Measurements from ENCODE around the gene SDK1.

SDK1 gene

DNA sequence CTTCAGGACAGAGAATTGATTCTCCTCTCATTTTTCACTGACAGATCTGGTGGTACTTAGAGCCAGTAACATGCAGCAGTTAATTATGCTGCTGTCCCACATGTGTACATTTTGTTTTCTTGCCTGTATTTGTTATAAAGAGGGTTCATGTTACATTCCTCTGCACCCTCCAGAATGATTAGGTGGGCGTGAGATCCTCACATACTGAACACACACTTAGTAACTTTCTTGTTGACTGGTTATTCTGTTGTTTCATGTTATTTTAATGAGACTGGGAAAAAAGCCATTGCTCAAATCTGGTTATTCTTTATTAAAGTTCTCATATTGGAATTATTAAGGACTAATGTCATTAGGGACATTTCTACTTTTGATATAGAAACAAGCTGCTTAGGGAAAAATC lies 409.1 kb downstream of the SDK1 start:
- no peak for DNase-seq (ENCODE audit: extremely low read depth, low read depth)
- TF ChIP-seq, protein P1, sequence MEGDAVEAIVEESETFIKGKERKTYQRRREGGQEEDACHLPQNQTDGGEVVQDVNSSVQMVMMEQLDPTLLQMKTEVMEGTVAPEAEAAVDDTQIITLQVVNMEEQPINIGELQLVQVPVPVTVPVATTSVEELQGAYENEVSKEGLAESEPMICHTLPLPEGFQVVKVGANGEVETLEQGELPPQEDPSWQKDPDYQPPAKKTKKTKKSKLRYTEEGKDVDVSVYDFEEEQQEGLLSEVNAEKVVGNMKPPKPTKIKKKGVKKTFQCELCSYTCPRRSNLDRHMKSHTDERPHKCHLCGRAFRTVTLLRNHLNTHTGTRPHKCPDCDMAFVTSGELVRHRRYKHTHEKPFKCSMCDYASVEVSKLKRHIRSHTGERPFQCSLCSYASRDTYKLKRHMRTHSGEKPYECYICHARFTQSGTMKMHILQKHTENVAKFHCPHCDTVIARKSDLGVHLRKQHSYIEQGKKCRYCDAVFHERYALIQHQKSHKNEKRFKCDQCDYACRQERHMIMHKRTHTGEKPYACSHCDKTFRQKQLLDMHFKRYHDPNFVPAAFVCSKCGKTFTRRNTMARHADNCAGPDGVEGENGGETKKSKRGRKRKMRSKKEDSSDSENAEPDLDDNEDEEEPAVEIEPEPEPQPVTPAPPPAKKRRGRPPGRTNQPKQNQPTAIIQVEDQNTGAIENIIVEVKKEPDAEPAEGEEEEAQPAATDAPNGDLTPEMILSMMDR (IDR thresholded peaks at IDR 0.05; ENCODE audit: low read depth, low read length) = no peak

DNA sequence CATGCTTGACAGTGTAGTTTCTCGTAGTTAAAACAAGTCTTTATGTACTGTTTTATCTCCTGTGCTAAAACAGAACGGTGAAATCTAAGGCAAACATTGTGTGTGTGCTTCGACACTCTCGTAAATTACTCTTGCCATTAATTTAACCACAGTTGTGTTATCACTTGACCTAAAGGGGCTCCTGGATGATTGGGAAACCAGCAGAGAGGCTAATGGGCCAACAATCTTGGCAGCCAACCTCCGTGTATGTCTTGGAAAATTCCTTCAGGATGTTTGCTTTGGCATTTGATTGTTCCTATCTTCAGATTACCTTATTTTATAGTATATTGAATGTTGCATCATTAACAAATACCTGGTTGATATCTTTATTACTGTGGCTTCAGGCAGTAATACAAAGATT lies 409.5 kb downstream of the SDK1 start:
- no peak for DNase-seq (ENCODE audit: extremely low read depth, low read depth)
- TF ChIP-seq, protein P1 (IDR thresholded peaks at IDR 0.05; ENCODE audit: low read depth, low read length) = no peak

GRCh38 chr7:3712841-3713240 lies 411.8 kb downstream of the SDK1 start:
- no peak for DNase-seq (ENCODE audit: extremely low read depth, low read depth)
- TF ChIP-seq, protein P1 (IDR thresholded peaks at IDR 0.05; ENCODE audit: low read depth, low read length) = no peak

DNA sequence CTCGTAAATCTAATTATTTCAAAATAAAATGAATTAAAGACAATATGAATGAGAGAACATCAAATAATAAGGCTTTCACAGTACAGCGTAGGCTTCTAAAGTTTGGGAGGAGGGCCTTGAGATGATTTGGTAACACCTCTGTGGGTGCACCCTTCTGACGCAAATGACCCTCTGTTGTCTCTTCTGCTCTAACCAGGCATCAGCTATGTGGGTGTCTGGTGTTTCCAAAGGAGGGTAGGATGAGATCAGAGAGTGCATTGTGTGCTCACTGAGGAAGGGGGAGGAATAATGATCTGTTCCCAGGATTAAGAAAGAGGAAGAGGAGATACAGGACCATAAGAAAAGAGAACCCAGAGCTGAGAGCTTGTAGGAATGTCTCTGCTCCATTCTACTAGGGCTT lies 420.4 kb downstream of the SDK1 start:
- no peak for DNase-seq (ENCODE audit: extremely low read depth, low read depth)
- TF ChIP-seq, protein P1 (IDR thresholded peaks at IDR 0.05; ENCODE audit: low read depth, low read length) = no peak

GRCh38 chr7:3722396-3722922 lies 421.4 kb downstream of the SDK1 start:
- no peak for DNase-seq (ENCODE audit: extremely low read depth, low read depth)

GRCh38 chr7:3725155-3726059 lies 424.4 kb downstream of the SDK1 start:
- TF ChIP-seq, protein P1 (IDR thresholded peaks at IDR 0.05; ENCODE audit: low read depth, low read length) = no peak
- no peak for DNase-seq (ENCODE audit: extremely low read depth, low read depth)

More at GRCh38 chr7:3722396-3722922, 421.4 kb downstream of the SDK1 start:
- TF ChIP-seq, protein P1 (IDR thresholded peaks at IDR 0.05; ENCODE audit: low read depth, low read length) = no peak; the same call in 1 of the 2 replicates

GRCh38 chr7:3730276-3730675 lies 429.2 kb downstream of the SDK1 start:
- DNase-seq (ENCODE audit: extremely low read depth, low read depth) = no peak
- TF ChIP-seq, protein P1 (IDR thresholded peaks at IDR 0.05; ENCODE audit: low read depth, low read length) = no peak
